GM19463 (cell line): ENCODE results near the gene VPREB1.
"Not testable (repeated sequence)": the region's sequence is repeated elsewhere in the genome, so short reads cannot be mapped to it uniquely, and the experiment has no call there.

Experiments
- ATAC-seq: cut with Tn5 transposase; IDR thresholded peaks from one replicate; pipeline ENCODE4 v1.9.1; 2021; ENCODE audit warnings: mild to moderate bottlenecking, moderate library complexity; ENCODE audit not compliant: unreplicated experiment

Gene VPREB1

GRCh38 chr22:22213231-22213630, 31.4 kb upstream of the VPREB1 start:
- no peak for ATAC-seq

- no peak for ATAC-seq
These were observed 29.7 kb upstream of the VPREB1 start for GRCh38 chr22:22214819-22215329.

- ATAC-seq: no peak
These were observed 28.7 kb upstream of the VPREB1 start for GRCh38 chr22:22215659-22216449.

- ATAC-seq: no peak
These were observed 28.1 kb upstream of the VPREB1 start for GRCh38 chr22:22216450-22216959.

- no peak for ATAC-seq
These were observed 26.3 kb upstream of the VPREB1 start for GRCh38 chr22:22218302-22218701.

- ATAC-seq: no peak
These were observed 25.2 kb upstream of the VPREB1 start for GRCh38 chr22:22219140-22219996.

- not testable (repeated sequence) for ATAC-seq
These were observed 23.5 kb upstream of the VPREB1 start for GRCh38 chr22:22221043-22221442.

- no peak for ATAC-seq
These were observed 18.0 kb upstream of the VPREB1 start for GRCh38 chr22:22226448-22227187.

- ATAC-seq: no peak
These were observed 16.2 kb upstream of the VPREB1 start for GRCh38 chr22:22228421-22228820.

GRCh38 chr22:22228921-22229320, 15.7 kb upstream of the VPREB1 start:
- no peak for ATAC-seq

GRCh38 chr22:22229683-22230420, 14.7 kb upstream of the VPREB1 start:
- ATAC-seq: no peak

- ATAC-seq: no peak
These were observed 14.1 kb upstream of the VPREB1 start for GRCh38 chr22:22230438-22230837.

- no peak for ATAC-seq
These were observed 11.5 kb upstream of the VPREB1 start for GRCh38 chr22:22233081-22233480.

GRCh38 chr22:22235558-22235957, 9.0 kb upstream of the VPREB1 start:
- ATAC-seq: no peak

- ATAC-seq: no peak
These were observed 7.1 kb upstream of the VPREB1 start for GRCh38 chr22:22237521-22237920.

- no peak for ATAC-seq
These were observed 5.2 kb upstream of the VPREB1 start for GRCh38 chr22:22239311-22239939.

- no peak for ATAC-seq
These were observed 3.1 kb upstream of the VPREB1 start for GRCh38 chr22:22241554-22241898.

- ATAC-seq: no peak
These were observed 2.1 kb upstream of the VPREB1 start for GRCh38 chr22:22242488-22242887.

- no peak for ATAC-seq
These were observed 1.4 kb upstream of the VPREB1 start for GRCh38 chr22:22243033-22243680.
